ENCODE measurements around the gene TUBA1B. TPM values are rescaled to one million over a fixed set of nuclear protein-coding genes. Genes with fewer than 3 reads are reported as not detected.

Gene TUBA1B
- total and polyA plus RNA-seq, 2 of the 13 experiments (the other 11 are each of a cell fraction or from before 2014, with no cell fraction given), result 1,275 to 1,353 TPM

GRCh38 chr12:49110464-49111155, 20.6 kb downstream of the TUBA1B start, which contains the start of gene LMBR1L (continued):
- peak; percentile 56 for TF ChIP-seq ZNF407 (CRISPR knock-in tag; IDR thresholded peaks at IDR 0.05; ENCODE audit: not compliant biosample characterization)
- TF ChIP-seq, protein P1, sequence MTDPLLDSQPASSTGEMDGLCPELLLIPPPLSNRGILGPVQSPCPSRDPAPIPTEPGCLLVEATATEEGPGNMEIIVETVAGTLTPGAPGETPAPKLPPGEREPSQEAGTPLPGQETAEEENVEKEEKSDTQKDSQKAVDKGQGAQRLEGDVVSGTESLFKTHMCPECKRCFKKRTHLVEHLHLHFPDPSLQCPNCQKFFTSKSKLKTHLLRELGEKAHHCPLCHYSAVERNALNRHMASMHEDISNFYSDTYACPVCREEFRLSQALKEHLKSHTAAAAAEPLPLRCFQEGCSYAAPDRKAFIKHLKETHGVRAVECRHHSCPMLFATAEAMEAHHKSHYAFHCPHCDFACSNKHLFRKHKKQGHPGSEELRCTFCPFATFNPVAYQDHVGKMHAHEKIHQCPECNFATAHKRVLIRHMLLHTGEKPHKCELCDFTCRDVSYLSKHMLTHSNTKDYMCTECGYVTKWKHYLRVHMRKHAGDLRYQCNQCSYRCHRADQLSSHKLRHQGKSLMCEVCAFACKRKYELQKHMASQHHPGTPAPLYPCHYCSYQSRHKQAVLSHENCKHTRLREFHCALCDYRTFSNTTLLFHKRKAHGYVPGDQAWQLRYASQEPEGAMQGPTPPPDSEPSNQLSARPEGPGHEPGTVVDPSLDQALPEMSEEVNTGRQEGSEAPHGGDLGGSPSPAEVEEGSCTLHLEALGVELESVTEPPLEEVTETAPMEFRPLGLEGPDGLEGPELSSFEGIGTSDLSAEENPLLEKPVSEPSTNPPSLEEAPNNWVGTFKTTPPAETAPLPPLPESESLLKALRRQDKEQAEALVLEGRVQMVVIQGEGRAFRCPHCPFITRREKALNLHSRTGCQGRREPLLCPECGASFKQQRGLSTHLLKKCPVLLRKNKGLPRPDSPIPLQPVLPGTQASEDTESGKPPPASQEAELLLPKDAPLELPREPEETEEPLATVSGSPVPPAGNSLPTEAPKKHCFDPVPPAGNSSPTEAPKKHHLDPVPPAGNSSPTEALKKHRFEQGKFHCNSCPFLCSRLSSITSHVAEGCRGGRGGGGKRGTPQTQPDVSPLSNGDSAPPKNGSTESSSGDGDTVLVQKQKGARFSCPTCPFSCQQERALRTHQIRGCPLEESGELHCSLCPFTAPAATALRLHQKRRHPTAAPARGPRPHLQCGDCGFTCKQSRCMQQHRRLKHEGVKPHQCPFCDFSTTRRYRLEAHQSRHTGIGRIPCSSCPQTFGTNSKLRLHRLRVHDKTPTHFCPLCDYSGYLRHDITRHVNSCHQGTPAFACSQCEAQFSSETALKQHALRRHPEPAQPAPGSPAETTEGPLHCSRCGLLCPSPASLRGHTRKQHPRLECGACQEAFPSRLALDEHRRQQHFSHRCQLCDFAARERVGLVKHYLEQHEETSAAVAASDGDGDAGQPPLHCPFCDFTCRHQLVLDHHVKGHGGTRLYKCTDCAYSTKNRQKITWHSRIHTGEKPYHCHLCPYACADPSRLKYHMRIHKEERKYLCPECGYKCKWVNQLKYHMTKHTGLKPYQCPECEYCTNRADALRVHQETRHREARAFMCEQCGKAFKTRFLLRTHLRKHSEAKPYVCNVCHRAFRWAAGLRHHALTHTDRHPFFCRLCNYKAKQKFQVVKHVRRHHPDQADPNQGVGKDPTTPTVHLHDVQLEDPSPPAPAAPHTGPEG (CRISPR knock-in tag; IDR thresholded peaks at IDR 0.05), result no peak
- TF ChIP-seq TBL1XR1 (IDR thresholded peaks at IDR 0.05; ENCODE audit: borderline replicate concordance, low read length, partially characterized antibody), result no peak
- TF ChIP-seq, protein P2, sequence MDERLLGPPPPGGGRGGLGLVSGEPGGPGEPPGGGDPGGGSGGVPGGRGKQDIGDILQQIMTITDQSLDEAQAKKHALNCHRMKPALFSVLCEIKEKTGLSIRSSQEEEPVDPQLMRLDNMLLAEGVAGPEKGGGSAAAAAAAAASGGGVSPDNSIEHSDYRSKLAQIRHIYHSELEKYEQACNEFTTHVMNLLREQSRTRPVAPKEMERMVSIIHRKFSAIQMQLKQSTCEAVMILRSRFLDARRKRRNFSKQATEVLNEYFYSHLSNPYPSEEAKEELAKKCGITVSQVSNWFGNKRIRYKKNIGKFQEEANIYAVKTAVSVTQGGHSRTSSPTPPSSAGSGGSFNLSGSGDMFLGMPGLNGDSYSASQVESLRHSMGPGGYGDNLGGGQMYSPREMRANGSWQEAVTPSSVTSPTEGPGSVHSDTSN (CRISPR knock-in tag; IDR thresholded peaks at IDR 0.05), result peak; percentile 91
- TF ChIP-seq FOXC1 (CRISPR knock-in tag; IDR thresholded peaks at IDR 0.05; ENCODE audit: borderline replicate concordance), result no peak
- TF ChIP-seq ZBTB8A (CRISPR knock-in tag; IDR thresholded peaks at IDR 0.05; ENCODE audit: borderline replicate concordance, low read depth), result no peak
- peak; percentile 72 for TF ChIP-seq ZFY (CRISPR knock-in tag; IDR thresholded peaks at IDR 0.05)
- TF ChIP-seq ZNF484 (CRISPR knock-in tag; IDR thresholded peaks at IDR 0.05; ENCODE audit: borderline replicate concordance, low read depth), result no peak
- TF ChIP-seq ZSCAN22 (CRISPR knock-in tag; IDR thresholded peaks at IDR 0.05), result no peak
- TF ChIP-seq SKIL (CRISPR knock-in tag; IDR thresholded peaks at IDR 0.05; ENCODE audit: borderline replicate concordance), result no peak
